GM11168 (cell line): ENCODE results near the gene SLC2A4RG.

Source experiments
- in situ Hi-C: fragments of 300-500 bp; cut with MboI; formaldehyde crosslinking; loops from one replicate; pipeline ENCODE4 v1.12.0; 2022; ENCODE audit warnings: low sequenced_read_pairs; ENCODE audit not compliant: unreplicated experiment

SLC2A4RG gene

DNA sequence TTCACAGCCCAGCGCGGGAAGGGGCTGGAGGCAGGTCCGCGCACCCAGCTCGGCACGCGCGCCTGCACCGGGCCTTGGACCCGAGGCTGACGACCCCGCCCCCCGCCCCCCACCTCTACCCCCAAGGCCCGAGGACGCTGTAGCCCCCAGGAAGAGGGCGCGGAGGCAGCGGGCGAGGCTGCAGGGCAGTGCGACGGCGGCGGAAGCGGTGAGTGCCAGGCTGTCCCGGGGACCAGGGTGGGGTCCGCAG lies 2.0 kb upstream of the SLC2A4RG start:
- in situ Hi-C loops, result no loop called here

DNA sequence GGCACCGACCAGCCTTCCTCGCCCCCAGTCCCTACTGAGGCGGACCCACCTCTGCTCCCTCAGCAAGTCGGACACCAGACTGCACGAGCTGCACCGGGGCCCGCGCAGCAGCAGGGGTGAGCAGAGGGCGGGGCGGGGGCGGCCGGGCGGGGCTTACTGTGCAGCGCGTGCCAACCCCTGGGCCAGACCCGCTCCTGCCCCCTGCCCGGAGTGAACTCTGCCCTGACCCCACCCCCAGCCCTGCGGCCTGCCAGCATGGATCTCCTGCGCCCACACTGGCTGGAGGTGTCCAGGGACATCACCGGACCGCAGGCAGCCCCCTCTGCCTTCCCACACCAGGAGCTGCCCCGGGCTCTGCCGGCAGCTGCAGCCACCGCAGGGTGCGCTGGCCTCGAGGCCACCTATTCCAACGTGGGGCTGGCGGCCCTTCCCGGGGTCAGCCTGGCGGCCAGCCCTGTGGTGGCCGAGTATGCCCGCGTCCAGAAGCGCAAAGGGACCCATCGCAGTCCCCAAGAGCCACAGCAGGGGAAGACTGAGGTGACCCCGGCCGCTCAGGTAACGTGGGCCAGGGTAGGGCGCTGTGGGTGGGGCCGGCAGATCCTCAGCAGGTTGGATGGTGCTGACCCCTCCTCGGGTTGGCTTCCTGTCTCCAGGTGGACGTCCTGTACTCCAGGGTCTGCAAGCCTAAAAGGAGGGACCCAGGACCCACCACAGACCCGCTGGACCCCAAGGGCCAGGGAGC lies 1.5 kb upstream of the SLC2A4RG start:
- in situ Hi-C loops, result no loop called here

DNA sequence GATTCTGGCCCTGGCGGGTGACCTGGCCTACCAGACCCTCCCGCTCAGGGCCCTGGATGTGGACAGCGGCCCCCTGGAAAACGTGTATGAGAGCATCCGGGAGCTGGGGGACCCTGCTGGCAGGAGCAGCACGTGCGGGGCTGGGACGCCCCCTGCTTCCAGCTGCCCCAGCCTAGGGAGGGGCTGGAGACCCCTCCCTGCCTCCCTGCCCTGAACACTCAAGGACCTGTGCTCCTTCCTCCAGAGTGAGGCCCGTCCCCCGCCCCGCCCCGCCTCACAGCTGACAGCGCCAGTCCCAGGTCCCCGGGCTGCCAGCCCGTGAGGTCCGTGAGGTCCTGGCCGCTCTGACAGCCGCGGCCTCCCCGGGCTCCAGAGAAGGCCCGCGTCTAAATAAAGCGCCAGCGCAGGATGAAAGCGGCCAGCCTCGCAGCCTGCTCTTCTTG lies 868 bp upstream of the SLC2A4RG start:
- in situ Hi-C loops, result no loop called here

DNA sequence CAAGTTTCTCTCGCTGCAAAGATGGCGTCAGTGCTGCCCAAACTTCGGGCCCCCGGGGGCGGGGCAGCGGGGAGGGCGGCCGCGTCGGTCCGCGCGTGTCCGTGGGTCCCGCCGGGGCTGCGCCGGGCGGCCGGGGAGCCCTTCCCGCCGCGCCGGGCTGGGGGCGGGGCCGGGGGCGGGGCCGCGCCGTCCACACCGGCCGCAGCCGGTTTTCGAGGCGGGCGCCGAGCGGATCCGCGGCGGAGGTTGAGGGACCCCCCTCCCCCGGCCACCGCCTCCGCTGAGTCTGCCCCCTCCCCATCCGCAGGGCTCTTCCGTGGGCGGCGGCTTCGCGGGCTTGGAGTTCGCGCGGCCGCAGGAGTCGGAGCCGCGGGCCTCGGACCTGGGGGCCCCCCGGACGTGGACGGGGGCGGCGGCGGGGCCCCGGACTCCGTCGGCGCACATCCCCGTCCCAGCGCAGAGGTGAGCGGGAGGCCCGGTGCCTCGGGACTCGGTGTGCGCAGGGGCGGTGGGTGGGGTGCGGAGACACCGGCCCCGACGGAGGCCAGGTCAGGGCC lies 572 bp downstream of the SLC2A4RG start:
- in situ Hi-C loops, result no loop called here

DNA sequence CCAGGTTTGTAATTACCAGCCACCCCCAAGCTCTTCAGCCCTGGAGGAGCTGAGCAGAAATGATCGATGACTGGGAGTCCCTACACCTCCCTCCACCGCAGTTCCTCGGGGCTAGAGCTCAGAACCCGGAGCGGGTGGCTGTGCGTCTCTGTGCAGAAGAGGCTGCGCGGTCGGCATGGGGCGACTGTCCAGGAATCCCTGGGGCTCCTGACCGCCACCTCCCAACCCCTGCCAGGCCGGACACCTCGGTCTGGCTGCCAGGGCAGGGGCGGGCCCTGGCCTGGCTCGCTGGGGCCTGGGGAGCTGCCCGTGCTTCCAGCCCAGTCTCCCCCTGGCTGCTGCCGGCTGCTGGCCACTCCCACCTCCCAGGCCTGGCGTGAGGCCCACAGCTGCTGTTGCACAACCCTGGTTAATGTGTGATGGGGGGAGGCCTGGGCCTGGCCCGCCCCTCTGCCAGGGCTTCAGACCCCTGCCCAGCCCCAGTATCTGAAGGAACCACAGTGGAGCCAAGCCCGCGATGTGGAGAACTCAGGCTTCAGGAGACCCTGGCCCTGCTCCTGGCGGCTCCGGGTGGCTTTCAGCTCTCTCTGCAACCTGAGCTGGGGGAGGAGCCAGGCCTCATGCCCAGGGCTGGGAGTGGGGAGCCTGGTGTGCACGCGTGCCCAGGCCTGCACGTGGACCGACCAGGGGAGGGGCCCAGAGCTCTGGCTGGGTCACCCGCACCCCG lies 1.2 kb downstream of the SLC2A4RG start:
- in situ Hi-C loops, result no loop called here

DNA sequence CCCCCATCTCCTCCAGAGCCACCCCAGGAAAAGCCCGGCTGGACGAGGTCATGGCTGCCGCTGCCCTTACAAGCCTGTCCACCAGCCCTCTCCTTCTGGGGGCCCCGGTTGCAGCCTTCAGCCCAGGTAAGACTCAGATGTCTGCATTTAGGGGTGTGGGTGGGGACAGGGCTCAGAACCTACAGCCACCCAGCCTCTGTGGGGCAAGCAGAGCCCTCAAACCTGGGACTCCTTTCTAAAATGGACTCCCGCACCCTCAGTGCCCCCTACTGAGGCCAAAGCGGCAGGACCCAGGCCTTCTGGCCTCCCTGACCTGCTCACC lies 1.7 kb downstream of the SLC2A4RG start:
- in situ Hi-C loops, result no loop called here

DNA sequence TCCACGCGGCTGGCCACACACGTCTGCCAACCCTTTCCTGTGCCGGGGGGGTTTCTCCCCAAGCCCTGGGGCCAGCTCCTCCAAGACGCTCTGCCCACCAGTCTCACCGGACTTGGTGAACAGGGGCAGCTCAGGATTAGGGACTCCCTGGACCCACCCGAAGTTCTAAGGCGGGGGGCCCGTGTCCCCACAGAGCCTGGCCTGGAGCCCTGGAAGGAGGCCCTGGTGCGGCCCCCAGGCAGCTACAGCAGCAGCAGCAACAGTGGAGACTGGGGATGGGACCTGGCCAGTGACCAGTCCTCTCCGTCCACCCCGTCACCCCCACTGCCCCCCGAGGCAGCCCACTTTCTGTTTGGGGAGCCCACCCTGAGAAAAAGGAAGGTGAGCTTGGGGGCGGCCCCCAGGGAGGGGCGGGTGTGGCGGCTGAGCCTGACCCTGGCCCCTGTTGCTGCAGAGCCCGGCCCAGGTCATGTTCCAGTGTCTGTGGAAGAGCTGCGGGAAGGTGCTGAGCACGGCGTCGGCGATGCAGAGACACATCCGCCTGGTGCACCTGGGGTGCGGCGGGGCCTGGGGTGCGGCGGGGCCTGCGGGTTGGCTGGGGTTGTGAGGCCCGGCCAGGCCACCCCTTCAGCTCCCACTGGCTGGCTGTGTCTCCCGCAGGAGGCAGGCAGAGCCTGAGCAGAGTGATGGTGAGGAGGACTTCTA lies 2.3 kb downstream of the SLC2A4RG start:
- in situ Hi-C loops, result no loop called here

DNA sequence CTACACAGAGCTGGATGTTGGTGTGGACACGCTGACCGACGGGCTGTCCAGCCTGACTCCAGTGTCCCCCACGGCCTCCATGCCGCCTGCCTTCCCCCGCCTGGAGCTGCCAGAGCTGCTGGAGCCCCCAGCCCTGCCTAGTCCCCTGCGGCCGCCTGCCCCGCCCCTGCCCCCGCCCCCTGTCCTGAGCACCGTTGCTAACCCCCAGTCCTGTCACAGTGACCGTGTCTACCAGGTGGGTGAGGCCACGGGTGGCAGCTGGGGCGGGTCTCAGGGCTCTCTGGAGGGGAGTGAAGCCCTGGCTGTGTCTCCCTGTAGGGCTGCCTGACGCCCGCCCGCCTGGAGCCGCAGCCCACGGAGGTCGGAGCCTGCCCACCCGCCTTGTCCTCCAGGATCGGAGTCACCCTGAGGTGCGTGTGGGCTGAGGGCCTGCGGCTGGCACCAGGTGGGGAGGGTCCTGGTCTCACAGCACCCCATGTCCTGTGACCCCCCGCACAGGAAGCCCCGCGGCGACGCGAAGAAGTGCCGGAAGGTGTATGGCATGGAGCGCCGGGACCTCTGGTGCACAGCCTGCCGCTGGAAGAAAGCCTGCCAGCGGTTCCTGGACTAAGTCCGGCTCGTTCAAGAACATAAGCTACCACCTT lies 2.9 kb downstream of the SLC2A4RG start:
- in situ Hi-C loops, result no loop called here

DNA sequence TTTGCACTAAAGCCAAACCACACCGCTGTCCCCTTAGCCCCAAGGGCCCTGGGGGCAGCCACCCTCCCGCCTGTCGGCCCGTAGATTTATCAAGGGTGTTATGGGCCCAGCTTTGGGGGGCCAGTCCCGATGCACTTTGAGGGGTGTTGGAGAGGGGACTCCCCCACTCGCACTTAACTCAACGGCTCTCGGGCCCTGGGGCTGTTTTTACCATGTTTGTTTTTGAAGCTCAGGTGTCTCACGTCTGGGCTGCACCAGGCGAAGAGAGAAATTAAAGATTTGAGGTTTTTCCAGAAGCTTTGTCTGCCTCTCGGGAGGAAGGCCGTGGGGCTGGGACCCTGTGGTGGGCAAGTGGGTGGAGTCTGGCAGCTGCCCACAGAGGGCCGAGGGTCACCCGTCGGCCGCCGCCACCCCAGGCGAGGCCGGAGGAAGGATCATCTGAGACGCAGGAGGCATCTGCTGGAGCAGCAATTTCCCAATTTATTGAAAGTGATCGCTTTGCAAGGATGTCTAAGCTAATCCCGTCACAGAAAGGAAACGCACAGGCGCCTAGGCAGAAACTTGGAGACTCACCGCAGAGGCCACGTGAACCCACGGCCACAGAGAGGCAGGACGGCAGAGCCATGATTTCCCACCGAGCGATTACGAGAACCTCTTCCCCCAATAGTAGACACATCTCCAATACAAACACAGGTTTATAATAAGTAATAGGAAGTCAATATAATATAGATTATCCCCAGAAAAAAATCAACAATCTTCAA lies 3.8 kb downstream of the SLC2A4RG start:
- in situ Hi-C loops, result no loop called here

DNA sequence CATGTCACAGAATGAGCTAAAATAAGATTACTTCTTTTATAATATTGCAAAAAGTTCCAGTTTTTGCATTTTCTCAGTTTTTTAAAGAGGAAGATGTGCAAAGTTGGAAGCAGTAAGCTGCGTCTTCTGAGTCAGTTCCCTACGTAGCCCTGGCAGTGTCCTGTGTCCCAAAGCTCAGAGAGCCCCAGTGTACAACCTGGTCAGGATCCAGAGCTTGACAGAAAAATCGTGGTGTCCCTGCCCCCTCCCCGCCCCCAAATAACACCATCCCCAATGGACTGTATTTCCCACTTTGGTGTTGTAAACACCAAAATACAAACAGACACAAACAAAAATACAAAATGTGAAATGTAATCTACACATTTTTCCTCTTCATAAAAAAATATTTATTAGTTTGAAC lies 4.6 kb downstream of the SLC2A4RG start:
- in situ Hi-C loops, result no loop called here

DNA sequence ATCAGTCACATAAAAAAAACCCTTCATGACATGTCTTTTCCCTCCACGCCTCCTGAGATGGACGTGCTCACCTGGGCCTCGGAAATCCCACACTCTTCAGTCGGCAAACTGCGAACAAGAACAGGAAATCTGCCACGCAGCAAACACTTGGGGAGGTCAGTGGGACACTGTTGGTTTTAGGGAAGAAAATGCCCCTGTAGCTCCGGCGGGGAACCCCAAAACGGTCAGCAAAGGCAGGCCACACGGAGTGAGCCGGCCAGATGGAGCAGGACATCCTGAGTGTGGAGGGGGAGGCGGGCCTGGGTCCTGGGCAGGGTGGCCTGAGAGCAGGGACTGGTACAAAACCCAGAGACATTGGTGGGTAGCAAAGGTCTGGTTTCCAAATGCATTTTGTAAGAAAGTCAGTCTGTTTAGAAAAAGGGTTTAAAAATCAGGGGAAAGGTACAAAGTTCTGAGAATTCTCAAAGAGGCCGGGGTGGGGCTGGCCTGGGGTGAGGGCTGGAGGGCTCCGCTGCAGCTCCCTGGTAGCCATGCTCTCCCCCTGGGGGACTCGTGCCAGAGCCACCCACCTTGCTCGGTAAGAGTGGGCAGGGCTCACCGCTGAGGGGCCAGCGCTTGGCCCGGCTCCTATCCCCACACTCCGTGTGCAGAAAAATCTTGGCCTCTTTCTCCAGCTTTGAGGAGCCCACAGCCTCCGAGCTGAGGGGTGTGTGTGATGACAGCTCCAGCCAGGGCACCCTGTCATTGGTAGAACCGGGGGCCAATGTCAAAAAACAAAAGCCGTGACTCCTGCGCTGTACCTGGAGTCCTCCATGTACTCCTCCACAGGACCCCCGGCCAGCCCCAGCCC lies 5.2 kb downstream of the SLC2A4RG start:
- in situ Hi-C loops, result no loop called here

DNA sequence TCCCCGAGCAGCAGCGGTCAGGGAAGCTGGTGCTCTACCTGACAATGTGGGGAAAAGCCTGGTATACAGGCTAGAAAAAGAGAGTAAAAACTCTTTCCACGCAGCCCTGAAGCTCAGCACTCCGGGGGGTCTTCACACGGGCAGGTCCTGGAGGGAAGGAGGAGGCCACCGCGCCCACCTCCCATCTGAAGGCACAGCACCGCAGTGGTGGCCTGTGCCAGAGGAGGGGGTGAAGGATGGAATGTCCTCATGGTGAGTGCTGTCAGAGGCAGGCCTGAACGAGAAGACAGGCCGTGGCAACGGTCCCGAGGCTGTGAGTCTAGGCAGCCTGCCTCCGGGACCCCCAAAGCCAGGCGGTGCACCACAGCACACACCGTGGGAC lies 5.8 kb downstream of the SLC2A4RG start:
- in situ Hi-C loops, result no loop called here

DNA sequence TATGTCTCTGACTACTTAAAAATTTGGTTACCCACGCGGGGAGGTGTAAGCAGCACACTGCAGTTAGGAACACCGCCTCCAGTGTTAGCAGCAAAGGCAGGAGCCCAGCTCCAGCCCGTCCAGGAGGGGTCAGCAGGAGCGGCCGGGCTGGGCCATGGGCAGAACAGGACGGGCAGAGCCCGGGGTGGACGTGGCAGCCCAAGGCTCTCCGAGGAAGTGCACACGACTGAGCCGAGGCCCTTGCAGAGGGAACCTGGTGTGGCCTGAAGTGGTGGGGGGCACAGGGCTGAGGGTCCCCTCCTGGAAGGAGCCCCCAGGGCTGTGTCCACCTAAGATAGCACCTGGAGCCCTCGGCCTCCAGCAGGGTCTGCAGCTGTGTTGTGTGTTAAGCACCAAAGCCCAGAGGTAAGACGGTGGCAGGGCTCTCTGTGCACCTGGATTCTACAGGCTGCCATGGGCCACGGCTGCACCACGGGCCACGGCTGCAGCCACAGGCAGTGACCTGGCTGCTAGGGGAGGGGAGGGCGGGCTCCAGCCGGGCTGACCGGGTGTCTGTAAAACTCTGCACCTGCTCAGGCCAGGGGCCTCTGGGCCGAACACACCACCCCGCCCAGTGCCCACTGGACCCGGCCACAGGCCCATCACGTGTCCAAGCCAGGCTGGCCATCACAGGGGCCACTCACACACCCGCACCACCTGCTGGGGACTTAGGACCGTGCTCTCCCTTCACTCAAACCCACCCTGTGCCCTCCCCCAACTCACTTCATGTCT lies 6.6 kb downstream of the SLC2A4RG start:
- in situ Hi-C loops, result no loop called here

DNA sequence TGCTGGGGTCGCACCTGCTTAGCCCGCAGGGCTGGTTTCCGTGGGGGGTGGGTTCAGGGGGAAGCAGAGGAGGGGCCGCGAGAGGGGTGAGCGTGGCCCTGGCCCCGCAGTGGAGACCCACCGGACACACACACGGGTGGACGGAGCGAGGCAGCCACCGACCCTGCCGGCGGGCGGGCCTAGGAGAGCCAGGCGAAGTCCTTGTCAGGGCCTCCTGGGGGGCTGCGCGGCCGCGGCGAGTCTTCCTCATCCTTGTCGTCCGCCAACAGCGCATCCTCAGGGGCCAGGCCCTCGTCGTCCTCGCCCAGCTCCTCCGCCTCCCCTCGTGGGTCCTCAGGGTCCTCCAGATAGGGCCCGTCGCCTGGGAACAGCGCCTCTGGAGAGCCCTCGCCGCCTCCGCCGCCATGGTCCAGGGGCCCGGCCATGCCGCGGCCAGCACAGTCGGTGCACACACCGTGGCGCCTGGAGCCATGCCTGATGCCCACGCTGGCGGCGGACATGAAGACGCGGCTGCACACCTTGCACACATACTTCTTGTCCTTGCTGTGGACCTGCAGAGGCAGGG lies 7.3 kb downstream of the SLC2A4RG start:
- in situ Hi-C loops, result no loop called here

DNA sequence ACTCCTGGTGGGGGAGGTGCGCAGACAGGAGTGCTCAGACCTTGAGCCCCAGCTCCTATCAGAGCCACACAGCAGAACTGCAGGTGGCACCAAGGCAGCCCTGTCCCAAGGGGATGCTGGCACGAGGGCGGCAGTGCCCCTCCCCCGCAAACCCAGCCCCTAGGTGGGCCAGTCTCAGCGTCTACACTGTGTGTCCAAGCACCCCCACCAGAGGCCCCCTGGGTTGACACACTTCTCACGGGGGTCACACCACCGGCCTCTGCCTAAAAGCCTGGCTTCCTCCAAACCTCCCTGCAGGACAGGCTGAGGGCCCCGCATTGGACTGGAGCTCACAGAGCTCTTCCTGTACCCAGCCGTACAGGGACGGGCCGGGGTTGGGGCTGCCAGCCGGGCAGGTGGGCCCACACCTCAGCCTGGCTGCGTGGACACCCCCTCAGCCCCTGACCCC lies 8.1 kb downstream of the SLC2A4RG start:
- in situ Hi-C loops, result no loop called here

DNA sequence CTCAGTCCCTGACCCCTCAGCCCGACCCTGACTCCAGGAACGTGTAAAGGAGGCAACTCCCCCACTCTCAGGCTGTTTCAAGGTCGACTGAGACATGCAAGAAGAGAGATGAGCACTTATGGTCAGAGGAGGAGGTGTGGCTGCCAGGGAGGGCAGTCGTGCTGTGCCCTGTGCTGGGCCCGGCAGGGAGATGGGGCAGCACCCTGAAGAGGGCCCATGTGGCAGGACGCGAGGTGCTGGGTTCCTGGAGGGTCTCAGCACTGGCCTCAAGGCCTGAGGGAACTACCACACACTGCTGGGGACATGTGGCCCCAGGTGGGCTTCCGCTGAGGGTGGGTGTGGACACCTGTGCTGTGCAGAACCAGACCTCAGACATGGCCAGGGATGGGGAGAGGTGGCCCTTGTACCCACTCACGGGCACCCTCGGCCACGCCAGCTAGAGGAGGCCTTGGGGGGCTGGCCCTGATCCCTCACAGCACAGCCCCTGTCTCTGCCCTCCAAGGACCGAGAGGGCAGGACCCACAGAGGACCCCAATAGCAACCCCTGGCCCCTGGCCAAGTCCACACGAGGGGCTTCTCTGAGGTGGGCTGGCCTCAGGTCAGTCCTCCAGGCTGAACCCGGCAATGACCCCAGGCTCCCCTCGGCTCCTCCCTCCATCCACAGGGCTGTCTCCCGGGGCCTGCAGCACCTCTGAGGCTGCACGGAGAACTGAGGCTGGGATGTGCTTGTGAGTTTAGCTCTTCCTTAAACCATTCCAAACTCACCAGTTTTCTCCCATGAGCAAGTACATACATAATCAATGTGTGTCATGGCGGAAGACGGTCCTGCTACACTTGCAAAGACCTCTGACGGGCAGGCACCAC lies 8.7 kb downstream of the SLC2A4RG start:
- in situ Hi-C loops, result no loop called here

DNA sequence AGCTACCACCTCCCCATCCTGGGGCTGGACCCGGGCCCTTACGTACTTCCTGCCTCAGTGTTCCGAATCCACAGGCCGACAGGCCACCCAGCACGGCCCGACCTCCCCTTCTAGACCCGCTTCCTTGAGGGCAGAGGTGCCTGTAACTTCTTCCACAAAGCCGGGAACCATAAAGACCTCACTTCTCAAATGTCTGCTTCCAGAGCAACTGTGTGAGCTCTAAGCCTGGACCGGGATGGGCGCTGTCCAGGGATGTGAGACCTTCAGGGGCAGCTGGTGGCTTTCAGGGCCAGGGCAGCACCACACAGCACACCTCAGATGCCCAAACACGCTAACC lies 9.3 kb downstream of the SLC2A4RG start:
- in situ Hi-C loops, result no loop called here
